SK-N-MC (cell line): ENCODE data around the gene REPS1.
A peak's percentile ranks its signal among the peaks of the same experiment; 100 is the strongest.

Experiments used
- DNase-seq: peaks from one replicate; pipeline ENCODE4 v3.0.0-alpha.2; 2011; ENCODE audit warnings: low read depth, low spot score
- H3K27ac ChIP-seq: fragments of 200-600 bp; sonication (generic); 2 replicates; pipeline ENCODE4 v1.5.1; 2016; ENCODE audit warnings: mixed run types
- H3K36me3 ChIP-seq: fragments of 200-600 bp; sonication (generic); 2 replicates; pipeline ENCODE4 v1.6.1; 2017; ENCODE audit warnings: antibody characterized with exemption, low read length, mixed read lengths; ENCODE audit not compliant: insufficient read depth
- H3K4me3 ChIP-seq: fragments of 200-600 bp; sonication (generic); 2 replicates; pipeline ENCODE4 v1.5.1; 2016
- H3K9ac ChIP-seq: fragments of 200-600 bp; sonication (generic); 2 replicates; pipeline ENCODE4 v1.8.0; 2017; ENCODE audit warnings: mixed run types, mixed read lengths; ENCODE audit not compliant: insufficient read length
- H3K9me3 ChIP-seq: fragments of 200-600 bp; sonication (generic); 2 replicates; pipeline ENCODE4 v1.6.1; 2017; ENCODE audit warnings: low read depth, mild to moderate bottlenecking, antibody characterized with exemption, low read length, moderate library complexity, mixed read lengths
- EZH2 ChIP-seq: fragments of 200-600 bp; sonication (generic); IDR thresholded peaks from one replicate; pipeline ENCODE4 v1.6.1; 2017; ENCODE audit warnings: antibody characterized with exemption
- FOXP2 ChIP-seq: optimal IDR thresholded peaks from 2 replicates; pipeline ENCODE3; 2011; ENCODE audit warnings: mild to moderate bottlenecking, moderate library complexity; ENCODE audit not compliant: insufficient read depth; ENCODE audit errors: extremely low read length, control extremely low read depth
- POLR2AphosphoS5 ChIP-seq: IDR thresholded peaks from 2 replicates; pipeline ENCODE4 v1.6.1; 2012; ENCODE audit warnings: mild to moderate bottlenecking, low read depth, low read length, borderline replicate concordance

REPS1 gene

DNA sequence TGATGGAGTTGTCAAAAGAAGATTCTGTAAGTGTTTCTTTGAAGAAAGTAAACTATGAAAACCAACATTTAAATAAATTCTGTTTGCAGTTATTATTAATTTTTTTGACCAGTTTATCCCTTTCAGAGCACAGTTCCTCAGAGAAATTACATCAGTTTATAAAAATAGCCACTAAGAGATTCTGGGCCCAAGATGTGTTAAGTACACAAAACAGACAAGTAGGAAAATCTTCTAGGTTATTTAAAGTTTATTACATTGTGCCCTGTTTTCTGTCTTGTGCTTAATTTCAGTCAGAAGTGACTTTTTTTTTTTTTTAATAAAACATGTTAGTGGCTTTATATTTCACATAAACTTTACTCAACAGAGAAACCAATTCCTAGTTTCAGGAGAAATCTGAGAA lies 119.9 kb downstream of the REPS1 start:
- TF ChIP-seq POLR2AphosphoS5: no peak
- no peak for TF ChIP-seq FOXP2
- no peak for TF ChIP-seq EZH2
- no peaks in the 10 kb centered on the region for H3K36me3 ChIP-seq
- H3K4me3 ChIP-seq: no peak overlapping the region
- no peak for DNase-seq
- H3K27ac ChIP-seq: no peak overlapping the region
- peak overlapping the region; percentile 32 for H3K9ac ChIP-seq
- H3K9me3 ChIP-seq: no peaks in the 10 kb centered on the region

DNA sequence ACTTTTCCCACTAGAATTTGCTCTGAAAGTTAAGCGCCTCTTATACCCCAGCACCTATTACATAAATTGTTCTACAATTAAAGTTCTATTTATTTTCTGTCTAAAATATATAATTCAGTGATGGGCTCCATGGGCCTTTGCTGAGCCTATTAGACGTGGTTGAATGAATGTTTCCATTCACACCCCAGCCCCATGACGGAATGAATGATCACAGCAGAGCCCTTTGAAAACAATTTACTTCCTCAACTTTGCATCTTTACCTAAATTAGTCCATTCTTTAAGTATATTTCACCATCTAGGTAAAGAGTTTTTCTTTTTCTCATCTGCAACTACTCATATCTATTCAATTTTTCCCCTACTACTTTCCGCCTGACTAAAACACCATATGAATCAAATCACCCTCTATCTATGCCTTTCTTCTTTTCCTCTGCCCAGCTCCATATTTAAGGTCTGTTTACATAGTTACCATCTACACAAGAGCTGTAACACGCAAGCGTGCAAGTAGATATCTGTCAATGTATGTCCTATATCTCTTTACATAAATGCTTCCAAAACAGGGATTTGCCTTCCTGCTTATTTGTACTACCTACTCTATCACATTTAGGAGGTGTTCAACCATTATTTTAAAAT lies 122.5 kb downstream of the REPS1 start:
- H3K9ac ChIP-seq: no peak overlapping the region
- H3K36me3 ChIP-seq: no peaks in the 10 kb centered on the region
- no peaks in the 10 kb centered on the region for H3K9me3 ChIP-seq
- DNase-seq: no peak
- H3K4me3 ChIP-seq: no peak overlapping the region
- TF ChIP-seq EZH2: no peak
- no peak for TF ChIP-seq FOXP2
- TF ChIP-seq POLR2AphosphoS5: no peak
- no peak overlapping the region for H3K27ac ChIP-seq

DNA sequence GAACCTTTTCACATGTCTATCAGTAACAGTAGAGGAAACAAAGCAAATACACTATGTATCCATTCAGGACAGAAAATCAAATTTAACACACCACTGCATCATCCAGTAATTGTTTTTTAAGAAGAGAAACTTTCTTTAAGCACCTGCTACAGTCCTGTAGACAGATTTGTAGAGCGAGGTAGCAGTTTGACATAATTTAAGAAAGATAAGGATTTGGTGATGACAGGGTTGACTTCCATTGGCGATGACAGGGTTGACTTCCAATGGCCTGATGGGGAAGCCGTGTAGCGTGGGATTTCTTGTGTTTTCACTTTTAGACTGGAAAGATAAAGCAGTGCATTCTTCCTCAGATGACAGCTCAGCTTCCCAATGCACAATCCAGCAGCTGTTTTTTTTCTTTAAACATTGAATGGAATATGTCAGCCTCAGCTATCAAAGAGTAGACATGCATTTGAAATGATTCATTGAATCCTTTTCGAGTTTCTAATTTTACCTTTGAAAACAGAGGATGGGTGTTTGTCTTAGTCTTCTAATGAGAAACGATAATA lies 123.6 kb downstream of the REPS1 start:
- H3K27ac ChIP-seq: no peak overlapping the region
- H3K4me3 ChIP-seq: no peak overlapping the region
- no peak for DNase-seq
- H3K36me3 ChIP-seq: no peaks in the 10 kb centered on the region
- no peak overlapping the region for H3K9ac ChIP-seq
- no peak for TF ChIP-seq POLR2AphosphoS5
- no peak for TF ChIP-seq EZH2
- TF ChIP-seq FOXP2: no peak
- no peaks in the 10 kb centered on the region for H3K9me3 ChIP-seq

DNA sequence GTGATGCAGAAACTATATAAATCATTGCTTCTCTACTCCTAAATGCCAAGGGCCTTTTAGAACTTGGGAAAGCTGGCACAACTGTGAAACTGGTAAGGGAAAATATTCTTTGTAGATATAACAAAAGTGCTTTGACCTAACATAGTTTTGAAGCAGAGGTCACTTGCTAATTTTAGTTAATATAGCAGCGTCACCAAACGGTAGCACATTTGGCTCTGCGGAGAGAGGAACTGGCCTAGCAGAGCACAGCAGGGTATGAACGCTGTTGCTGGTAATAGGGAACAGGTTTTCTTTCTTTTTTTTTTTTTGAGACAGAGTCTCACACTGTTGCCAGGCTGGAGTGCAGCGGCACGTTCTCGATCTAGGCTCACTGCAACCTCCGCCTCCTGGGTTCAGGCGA lies 124.7 kb downstream of the REPS1 start:
- H3K9me3 ChIP-seq: no peaks in the 10 kb centered on the region
- H3K4me3 ChIP-seq: no peak overlapping the region
- H3K36me3 ChIP-seq: no peaks in the 10 kb centered on the region
- H3K9ac ChIP-seq: no peak overlapping the region
- TF ChIP-seq POLR2AphosphoS5 (no peak), EZH2 (no peak), FOXP2 (no peak)
- H3K27ac ChIP-seq: no peak overlapping the region
- DNase-seq: no peak

DNA sequence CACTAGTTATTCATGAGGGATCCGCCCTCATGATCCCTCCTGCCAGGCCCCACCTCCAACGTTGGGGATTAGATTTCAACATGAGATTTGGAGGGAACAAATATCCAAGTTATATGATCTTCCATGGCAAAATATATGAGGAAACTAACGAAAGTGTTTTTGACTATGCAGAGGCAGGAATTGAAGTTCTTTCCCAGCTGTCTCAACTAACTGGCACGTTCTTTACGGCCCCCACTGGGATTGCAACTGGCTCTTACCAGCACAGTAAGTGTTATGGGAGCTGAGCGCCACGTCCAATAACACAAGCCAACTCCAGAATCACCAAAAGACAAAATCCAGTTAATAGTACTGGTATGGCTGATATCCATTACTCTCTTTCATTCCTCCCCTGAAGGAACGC lies 125.6 kb downstream of the REPS1 start:
- no peaks in the 10 kb centered on the region for H3K36me3 ChIP-seq
- no peaks in the 10 kb centered on the region for H3K9me3 ChIP-seq
- no peak overlapping the region for H3K27ac ChIP-seq
- H3K9ac ChIP-seq: no peak overlapping the region
- no peak overlapping the region for H3K4me3 ChIP-seq
- TF ChIP-seq EZH2: no peak
- no peak for TF ChIP-seq FOXP2
- TF ChIP-seq POLR2AphosphoS5: no peak
- no peak for DNase-seq

DNA sequence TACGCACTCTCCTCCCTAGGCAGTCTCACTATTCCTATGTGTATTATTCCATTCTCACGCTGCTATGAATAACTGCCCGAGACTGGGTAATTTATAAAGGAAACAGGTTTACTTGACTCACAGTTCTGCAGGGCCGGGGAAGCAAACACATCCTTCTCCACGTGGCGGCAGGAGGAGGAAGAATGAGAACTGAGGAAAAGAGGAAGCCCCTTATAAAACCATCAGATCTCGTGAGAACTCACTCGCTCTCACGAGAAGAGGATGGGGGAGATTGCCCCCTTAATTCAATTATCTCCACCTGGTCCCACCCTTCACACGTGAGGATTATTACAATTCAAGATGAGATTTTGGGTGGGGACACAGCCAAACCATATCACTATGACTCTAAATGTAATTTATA lies 130.3 kb downstream of the REPS1 start:
- Histone ChIP-seq H3K36me3 (no peaks in the 10 kb centered on the region), H3K9me3 (no peaks in the 10 kb centered on the region), H3K9ac (no peak overlapping the region), H3K27ac (no peak overlapping the region), H3K4me3 (no peak overlapping the region)
- TF ChIP-seq POLR2AphosphoS5 (no peak), EZH2 (no peak), FOXP2 (no peak)
- DNase-seq: no peak

DNA sequence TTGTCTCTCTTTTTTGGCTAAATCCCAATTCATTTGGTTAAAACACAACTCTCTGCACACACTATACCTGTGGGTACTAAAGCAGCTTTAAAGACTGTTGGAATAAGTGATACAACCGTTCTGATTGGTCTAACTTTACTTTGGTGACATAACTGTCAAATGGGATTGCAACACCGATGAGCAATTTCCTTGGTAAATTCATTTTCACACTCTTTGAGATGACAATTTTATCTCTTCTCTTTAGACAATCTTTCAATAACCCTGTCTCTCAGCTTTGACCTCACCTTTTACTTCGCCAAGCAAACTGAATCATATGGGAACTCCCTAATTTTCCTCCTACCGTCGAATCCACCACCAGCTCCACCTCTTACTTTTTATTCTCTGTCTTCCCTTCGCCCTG lies 131.4 kb downstream of the REPS1 start:
- no peaks in the 10 kb centered on the region for H3K36me3 ChIP-seq
- no peaks in the 10 kb centered on the region for H3K9me3 ChIP-seq
- TF ChIP-seq EZH2 (no peak), FOXP2 (no peak), POLR2AphosphoS5 (no peak)
- H3K4me3 ChIP-seq: no peak overlapping the region
- H3K9ac ChIP-seq: no peak overlapping the region
- H3K27ac ChIP-seq: no peak overlapping the region
- DNase-seq: no peak
